GM23338 (cell line): ENCODE data around the gene SLC13A3.

Experiments used
- CREB1 ChIP-seq: fragments of 250-450 bp; sonication (Bioruptor Pico); IDR thresholded peaks from 2 replicates; pipeline ENCODE4 v1.5.0; 2020; ENCODE audit warnings: low read depth, mild to moderate bottlenecking, moderate library complexity
- EZH2 ChIP-seq: fragments of 200-600 bp; sonication (generic); IDR thresholded peaks from one replicate; pipeline ENCODE4 v1.8.0; 2017; ENCODE audit warnings: antibody characterized with exemption, mild to moderate bottlenecking, low read depth; ENCODE audit not compliant: unreplicated experiment
- EZH2phosphoT487 ChIP-seq: fragments of 200-600 bp; sonication (generic); IDR thresholded peaks from one replicate; pipeline ENCODE4 v1.8.1; 2018; ENCODE audit warnings: antibody characterized with exemption; ENCODE audit not compliant: unreplicated experiment
- JUNB ChIP-seq: IDR thresholded peaks from one replicate; pipeline ENCODE4 v1.6.1; 2016; ENCODE audit warnings: antibody characterized with exemption; ENCODE audit not compliant: unreplicated experiment
- POLR2AphosphoS5 ChIP-seq: IDR thresholded peaks from 2 replicates; pipeline ENCODE4 v1.6.1; 2016; ENCODE audit warnings: antibody characterized with exemption, low read depth
- REST ChIP-seq: IDR thresholded peaks from one replicate; pipeline ENCODE4 v1.6.1; 2018; ENCODE audit warnings: antibody characterized with exemption; ENCODE audit not compliant: unreplicated experiment
- STAT1 ChIP-seq: IDR thresholded peaks from one replicate; pipeline ENCODE4 v1.6.1; 2016; ENCODE audit warnings: antibody characterized with exemption; ENCODE audit not compliant: unreplicated experiment
- ZNF114 ChIP-seq: fragments of 250-450 bp; sonication (Bioruptor Pico); IDR thresholded peaks from 2 replicates; pipeline ENCODE4 v1.5.0; 2020; ENCODE audit warnings: mild to moderate bottlenecking, moderate library complexity
- ZNF331 ChIP-seq: fragments of 250-450 bp; sonication (Bioruptor Pico); IDR thresholded peaks from 2 replicates; pipeline ENCODE4 v1.5.0; 2020; ENCODE audit warnings: low read depth, mild to moderate bottlenecking, moderate library complexity
- TF ChIP-seq, protein P1 (sequence below), 2 experiments: fragments of 200-600 bp in 1 of 2; sonication (generic) in 1 of 2; conservative IDR thresholded peaks; 2 replicates each; pipeline versions ENCODE4 v1.5.1 to v1.6.1; 2016 to 2017; ENCODE audit warnings: antibody characterized with exemption in 2 of 2, low read depth in 2 of 2, mild to moderate bottlenecking in 2 of 2, moderate library complexity in 1 of 2
- TF ChIP-seq, protein P2 (sequence below): IDR thresholded peaks from 2 replicates; pipeline ENCODE4 v1.6.1; 2016; ENCODE audit warnings: antibody characterized with exemption

DNA sequence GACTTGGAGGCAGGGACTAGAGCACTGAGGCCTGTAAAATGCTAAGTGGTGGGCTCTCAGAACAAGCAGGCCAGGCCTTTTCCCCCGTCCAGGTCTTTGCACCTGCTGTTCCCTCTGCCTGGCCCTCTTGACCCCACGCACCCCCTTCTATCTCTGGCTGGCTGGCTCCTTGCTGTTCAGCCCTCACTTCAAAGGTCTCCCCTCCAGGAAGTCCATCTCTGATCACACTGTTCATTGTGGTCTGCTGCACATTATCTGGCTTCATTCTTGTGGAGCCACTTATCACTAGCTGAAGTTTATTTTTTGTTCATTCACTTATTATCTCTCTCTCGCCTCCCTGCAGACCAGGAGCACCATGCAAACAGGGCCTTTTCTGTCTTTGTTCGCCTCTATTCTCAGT is 24.5 kb downstream of the SLC13A3 start:
- TF ChIP-seq, protein P1, sequence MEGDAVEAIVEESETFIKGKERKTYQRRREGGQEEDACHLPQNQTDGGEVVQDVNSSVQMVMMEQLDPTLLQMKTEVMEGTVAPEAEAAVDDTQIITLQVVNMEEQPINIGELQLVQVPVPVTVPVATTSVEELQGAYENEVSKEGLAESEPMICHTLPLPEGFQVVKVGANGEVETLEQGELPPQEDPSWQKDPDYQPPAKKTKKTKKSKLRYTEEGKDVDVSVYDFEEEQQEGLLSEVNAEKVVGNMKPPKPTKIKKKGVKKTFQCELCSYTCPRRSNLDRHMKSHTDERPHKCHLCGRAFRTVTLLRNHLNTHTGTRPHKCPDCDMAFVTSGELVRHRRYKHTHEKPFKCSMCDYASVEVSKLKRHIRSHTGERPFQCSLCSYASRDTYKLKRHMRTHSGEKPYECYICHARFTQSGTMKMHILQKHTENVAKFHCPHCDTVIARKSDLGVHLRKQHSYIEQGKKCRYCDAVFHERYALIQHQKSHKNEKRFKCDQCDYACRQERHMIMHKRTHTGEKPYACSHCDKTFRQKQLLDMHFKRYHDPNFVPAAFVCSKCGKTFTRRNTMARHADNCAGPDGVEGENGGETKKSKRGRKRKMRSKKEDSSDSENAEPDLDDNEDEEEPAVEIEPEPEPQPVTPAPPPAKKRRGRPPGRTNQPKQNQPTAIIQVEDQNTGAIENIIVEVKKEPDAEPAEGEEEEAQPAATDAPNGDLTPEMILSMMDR (conservative IDR thresholded peaks at IDR 0.05; ENCODE audit: low read depth in 2 of 2): no peak
- TF ChIP-seq EZH2: no peak
- TF ChIP-seq POLR2AphosphoS5: no peak
- TF ChIP-seq JUNB: no peak
- TF ChIP-seq REST: no peak
- TF ChIP-seq EZH2phosphoT487: no peak
- TF ChIP-seq ZNF331 (CRISPR knock-in tag): no peak
- TF ChIP-seq, protein P2, sequence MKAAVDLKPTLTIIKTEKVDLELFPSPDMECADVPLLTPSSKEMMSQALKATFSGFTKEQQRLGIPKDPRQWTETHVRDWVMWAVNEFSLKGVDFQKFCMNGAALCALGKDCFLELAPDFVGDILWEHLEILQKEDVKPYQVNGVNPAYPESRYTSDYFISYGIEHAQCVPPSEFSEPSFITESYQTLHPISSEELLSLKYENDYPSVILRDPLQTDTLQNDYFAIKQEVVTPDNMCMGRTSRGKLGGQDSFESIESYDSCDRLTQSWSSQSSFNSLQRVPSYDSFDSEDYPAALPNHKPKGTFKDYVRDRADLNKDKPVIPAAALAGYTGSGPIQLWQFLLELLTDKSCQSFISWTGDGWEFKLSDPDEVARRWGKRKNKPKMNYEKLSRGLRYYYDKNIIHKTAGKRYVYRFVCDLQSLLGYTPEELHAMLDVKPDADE: no peak
- no peak for TF ChIP-seq ZNF114 (CRISPR knock-in tag)
- no peak for TF ChIP-seq STAT1
- TF ChIP-seq CREB1 (CRISPR knock-in tag): no peak
